GM12878 (cell line): ENCODE measurements around the gene SLX9.

Source experiments
- ASH2L ChIP-seq: fragments of 300-600, 200-600 bp; sonication (generic); IDR thresholded peaks from 2 replicates; pipeline ENCODE4 v1.6.1; 2017; ENCODE audit warnings: low read depth, mild to moderate bottlenecking, borderline replicate concordance
- CTCF ChIP-seq, 3 experiments: IDR thresholded peaks in 2 of 3; conservative IDR thresholded peaks in 1 of 3; 2 replicates each; pipeline ENCODE4 v1.5.1; 2011; ENCODE audit warnings: low read depth in 3 of 3, low read length in 3 of 3, mild to moderate bottlenecking in 3 of 3, control low read depth in 2 of 3, moderate library complexity in 2 of 3, inconsistent platforms in 1 of 3, mixed read lengths in 1 of 3; ENCODE audit not compliant: control insufficient read depth in 2 of 3, insufficient read depth in 1 of 3; ENCODE audit errors: extremely low read depth in 1 of 3
- EP300 ChIP-seq, 2 experiments: fragments of 150-350 bp in 1 of 2; IDR thresholded peaks; 2 replicates each; pipeline ENCODE4 v1.6.1; 2011 to 2012; ENCODE audit warnings: low read depth in 2 of 2, low read length in 2 of 2, borderline replicate concordance in 1 of 2, improper control_type of control experiment in 1 of 2, inconsistent platforms in 1 of 2; ENCODE audit not compliant: control insufficient read depth in 1 of 2
- EZH2 ChIP-seq: IDR thresholded peaks from 2 replicates; pipeline ENCODE4 v1.6.1; 2012; ENCODE audit warnings: low read depth, mild to moderate bottlenecking, control low read depth, inconsistent platforms, low read length, borderline replicate concordance; ENCODE audit not compliant: control insufficient read depth
- FOXK2 ChIP-seq: fragments of 450-650 bp; IDR thresholded peaks from 2 replicates; pipeline ENCODE4 v1.6.1; 2017; ENCODE audit warnings: mild to moderate bottlenecking, moderate library complexity
- HCFC1 ChIP-seq: fragments of 150-350 bp; IDR thresholded peaks from 2 replicates; pipeline ENCODE4 v1.6.1; 2014; ENCODE audit warnings: low read length
- HDGF ChIP-seq: fragments of 450-650 bp; IDR thresholded peaks from 2 replicates; pipeline ENCODE4 v1.6.1; 2016; ENCODE audit warnings: antibody characterized with exemption
- KDM1A ChIP-seq: fragments of 200-600 bp; sonication (generic); IDR thresholded peaks from 2 replicates; pipeline ENCODE4 v1.6.1; 2016; ENCODE audit warnings: borderline replicate concordance
- POLR2A ChIP-seq: IDR thresholded peaks from 2 replicates; pipeline ENCODE4 v1.6.1; 2011; ENCODE audit warnings: low read depth, mild to moderate bottlenecking, low read length
- POLR2AphosphoS2 ChIP-seq: IDR thresholded peaks from 2 replicates; pipeline ENCODE4 v1.6.1; 2011; ENCODE audit warnings: low read depth, mild to moderate bottlenecking, low read length, improper control_type of control experiment, moderate library complexity
- POLR2AphosphoS5 ChIP-seq: IDR thresholded peaks from 2 replicates; pipeline ENCODE4 v1.6.1; 2011; ENCODE audit warnings: mild to moderate bottlenecking, low read length, inconsistent platforms
- SUZ12 ChIP-seq: fragments of 200-600 bp; sonication (generic); IDR thresholded peaks from one replicate; pipeline ENCODE4 v1.6.1; 2018; ENCODE audit warnings: antibody characterized with exemption, mild to moderate bottlenecking; ENCODE audit not compliant: unreplicated experiment
- YBX1 ChIP-seq: fragments of 450-650 bp; IDR thresholded peaks from 2 replicates; pipeline ENCODE4 v1.6.1; 2016; ENCODE audit warnings: antibody characterized with exemption
- TF ChIP-seq, protein P1 (sequence below): IDR thresholded peaks from 2 replicates; pipeline ENCODE4 v1.6.1; 2012; ENCODE audit warnings: improper control_type of control experiment, low read depth, low read length; ENCODE audit not compliant: insufficient replicate concordance

GRCh38 chr21:44941567-44941966, 1.7 kb downstream of the SLX9 start:
- no peak for TF ChIP-seq CTCF (IDR thresholded peaks at IDR 0.05 in 2 of 3, conservative IDR thresholded peaks at IDR 0.05 in 1 of 3; ENCODE audit: control insufficient read depth in 2 of 3, extremely low read depth in 1 of 3, insufficient read depth in 1 of 3, low read depth in 3 of 3, low read length in 3 of 3)
- no peak for TF ChIP-seq KDM1A
- no peak for TF ChIP-seq HDGF
- TF ChIP-seq ASH2L, result no peak
- TF ChIP-seq EP300 (IDR thresholded peaks at IDR 0.05; ENCODE audit: borderline replicate concordance in 1 of 2, control insufficient read depth in 1 of 2, low read depth in 2 of 2, low read length in 2 of 2), result no peak
- TF ChIP-seq EZH2, result no peak
- no peak for TF ChIP-seq SUZ12
- TF ChIP-seq HCFC1, result no peak
- no peak for TF ChIP-seq YBX1
- TF ChIP-seq POLR2AphosphoS5, result no peak
- no peak for TF ChIP-seq POLR2A
- no peak for TF ChIP-seq FOXK2
- no peak for TF ChIP-seq POLR2AphosphoS2
- TF ChIP-seq, protein P1, sequence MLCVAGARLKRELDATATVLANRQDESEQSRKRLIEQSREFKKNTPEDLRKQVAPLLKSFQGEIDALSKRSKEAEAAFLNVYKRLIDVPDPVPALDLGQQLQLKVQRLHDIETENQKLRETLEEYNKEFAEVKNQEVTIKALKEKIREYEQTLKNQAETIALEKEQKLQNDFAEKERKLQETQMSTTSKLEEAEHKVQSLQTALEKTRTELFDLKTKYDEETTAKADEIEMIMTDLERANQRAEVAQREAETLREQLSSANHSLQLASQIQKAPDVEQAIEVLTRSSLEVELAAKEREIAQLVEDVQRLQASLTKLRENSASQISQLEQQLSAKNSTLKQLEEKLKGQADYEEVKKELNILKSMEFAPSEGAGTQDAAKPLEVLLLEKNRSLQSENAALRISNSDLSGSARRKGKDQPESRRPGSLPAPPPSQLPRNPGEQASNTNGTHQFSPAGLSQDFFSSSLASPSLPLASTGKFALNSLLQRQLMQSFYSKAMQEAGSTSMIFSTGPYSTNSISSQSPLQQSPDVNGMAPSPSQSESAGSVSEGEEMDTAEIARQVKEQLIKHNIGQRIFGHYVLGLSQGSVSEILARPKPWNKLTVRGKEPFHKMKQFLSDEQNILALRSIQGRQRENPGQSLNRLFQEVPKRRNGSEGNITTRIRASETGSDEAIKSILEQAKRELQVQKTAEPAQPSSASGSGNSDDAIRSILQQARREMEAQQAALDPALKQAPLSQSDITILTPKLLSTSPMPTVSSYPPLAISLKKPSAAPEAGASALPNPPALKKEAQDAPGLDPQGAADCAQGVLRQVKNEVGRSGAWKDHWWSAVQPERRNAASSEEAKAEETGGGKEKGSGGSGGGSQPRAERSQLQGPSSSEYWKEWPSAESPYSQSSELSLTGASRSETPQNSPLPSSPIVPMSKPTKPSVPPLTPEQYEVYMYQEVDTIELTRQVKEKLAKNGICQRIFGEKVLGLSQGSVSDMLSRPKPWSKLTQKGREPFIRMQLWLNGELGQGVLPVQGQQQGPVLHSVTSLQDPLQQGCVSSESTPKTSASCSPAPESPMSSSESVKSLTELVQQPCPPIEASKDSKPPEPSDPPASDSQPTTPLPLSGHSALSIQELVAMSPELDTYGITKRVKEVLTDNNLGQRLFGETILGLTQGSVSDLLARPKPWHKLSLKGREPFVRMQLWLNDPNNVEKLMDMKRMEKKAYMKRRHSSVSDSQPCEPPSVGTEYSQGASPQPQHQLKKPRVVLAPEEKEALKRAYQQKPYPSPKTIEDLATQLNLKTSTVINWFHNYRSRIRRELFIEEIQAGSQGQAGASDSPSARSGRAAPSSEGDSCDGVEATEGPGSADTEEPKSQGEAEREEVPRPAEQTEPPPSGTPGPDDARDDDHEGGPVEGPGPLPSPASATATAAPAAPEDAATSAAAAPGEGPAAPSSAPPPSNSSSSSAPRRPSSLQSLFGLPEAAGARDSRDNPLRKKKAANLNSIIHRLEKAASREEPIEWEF, result no peak
